DLD1 (cell line): Measurements from ENCODE around the gene MPP3.

ENCODE experiments used
- in situ Hi-C: cut with HindIII; loops from 2 replicates; pipeline ENCODE4 v1.10.0; 2017; ENCODE audit warnings: low sequenced_read_pairs

Gene MPP3

GRCh38 chr17:43778337-43779144, 54.4 kb downstream of the MPP3 start, which contains the start of gene DUSP3:
Gene DUSP3, minus strand, starts transcription at chr17:43778977. Its CDS starts 53 bp downstream, at chr17:43778924.
- in situ Hi-C loops, result no loop called here

DNA sequence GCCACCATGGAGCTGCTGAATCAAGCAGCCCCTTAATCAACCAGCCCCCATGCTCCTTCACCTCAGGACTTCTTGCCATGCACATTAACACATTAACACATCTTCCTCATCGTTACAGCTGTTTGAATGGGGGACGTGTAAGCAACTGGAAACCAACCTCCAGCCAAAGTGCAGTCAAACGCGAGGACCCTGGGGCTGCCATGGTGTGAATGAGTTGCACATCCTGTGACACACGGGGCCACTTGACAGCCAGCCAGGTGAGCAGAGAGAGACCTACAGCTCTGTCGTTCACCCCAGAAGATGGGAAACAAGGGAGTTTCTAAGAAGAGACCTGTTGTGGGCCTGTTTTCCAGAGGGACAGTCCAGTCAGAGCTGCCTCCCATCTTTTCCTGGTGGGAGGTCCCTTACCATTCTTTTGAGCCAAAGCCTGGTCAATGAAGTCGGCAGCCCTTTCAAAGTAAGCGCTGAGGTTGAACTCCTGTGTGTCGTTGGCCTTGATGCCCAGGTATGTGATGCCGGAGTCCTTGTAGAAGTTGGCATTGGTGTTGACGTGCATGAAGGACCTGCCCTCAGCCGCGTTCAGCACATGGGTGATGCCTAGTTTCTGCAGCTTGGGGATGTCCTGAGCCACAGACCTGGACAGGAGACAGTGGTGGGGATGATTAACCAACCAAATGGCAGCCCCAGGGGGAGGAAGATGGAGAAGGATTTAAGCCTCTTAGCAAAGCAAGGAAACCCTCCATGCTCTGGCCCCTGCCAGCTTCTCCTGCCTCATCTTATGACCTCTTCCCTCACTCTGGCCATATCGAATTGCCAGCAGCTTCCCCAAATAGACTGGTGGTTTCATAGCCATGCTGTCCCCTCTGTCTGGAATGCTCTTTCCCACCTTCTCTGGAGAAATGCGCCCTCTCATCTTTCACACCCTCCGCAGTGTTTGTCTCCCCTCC, 58.4 kb downstream of the MPP3 start:
- in situ Hi-C loops, result no loop called here

- in situ Hi-C loops, result no loop called here
Observed at GRCh38 chr17:43772877-43773648, 59.9 kb downstream of the MPP3 start.

DNA sequence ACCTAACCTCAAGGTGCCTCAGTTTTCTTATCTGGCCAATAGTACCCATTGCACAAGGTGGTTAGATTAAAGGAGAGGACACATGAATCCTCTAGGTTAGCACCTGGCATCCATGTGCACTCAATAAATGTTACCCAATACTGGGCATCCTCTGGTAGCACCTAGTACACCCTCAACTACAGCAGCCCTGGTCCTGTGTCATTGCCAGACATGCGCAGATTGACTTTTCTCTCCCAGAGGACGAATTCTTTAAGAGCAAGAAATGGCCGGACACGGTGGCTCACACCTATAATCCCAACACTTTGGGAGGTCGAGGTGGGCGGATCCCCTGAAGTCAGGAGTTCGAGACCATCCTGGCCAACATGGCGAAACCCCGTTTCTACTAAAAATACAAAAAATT, 61.5 kb downstream of the MPP3 start:
- in situ Hi-C loops, result no loop called here

DNA sequence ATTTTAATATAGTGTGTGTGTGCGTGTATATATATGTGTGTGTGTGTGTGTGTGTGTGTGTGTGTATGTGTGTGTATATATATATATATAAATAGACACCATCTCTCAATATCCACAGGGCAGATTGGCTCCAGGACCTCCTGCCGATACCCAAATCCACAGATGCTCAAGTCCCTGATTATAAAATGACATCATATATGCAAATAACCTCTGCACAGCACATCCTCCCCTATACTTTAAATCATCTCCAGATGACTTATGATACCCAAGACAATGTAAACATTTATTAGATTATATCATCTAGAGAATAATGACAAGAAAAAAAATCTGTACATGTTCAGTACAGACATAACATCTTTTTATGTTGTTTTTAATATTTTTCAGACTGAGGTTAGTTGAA, 62.0 kb downstream of the MPP3 start:
- in situ Hi-C loops, result no loop called here

DNA sequence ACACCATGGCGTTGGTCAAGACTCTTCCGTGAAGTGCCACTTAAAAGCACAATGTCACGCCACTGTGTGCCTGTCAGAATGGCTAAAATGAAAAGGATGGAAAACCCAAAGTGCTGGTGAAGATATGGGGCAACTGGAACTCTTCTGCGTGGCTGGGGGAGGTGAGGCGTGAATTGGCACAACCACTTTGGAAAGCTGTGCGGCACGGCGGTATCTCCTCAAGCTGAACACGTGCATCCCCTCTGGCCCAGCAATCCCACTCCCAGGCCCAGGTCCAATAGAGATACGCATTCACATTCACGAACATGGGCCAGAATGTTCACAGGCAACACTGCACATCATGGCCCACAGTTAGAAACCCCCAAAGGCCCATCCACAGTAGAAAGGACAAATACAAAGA, 63.1 kb downstream of the MPP3 start:
- in situ Hi-C loops, result loop anchor here (5.0 kb wide), 1 partner anchor 68 kb away; no protein-coding TSS in a partner anchor

DNA sequence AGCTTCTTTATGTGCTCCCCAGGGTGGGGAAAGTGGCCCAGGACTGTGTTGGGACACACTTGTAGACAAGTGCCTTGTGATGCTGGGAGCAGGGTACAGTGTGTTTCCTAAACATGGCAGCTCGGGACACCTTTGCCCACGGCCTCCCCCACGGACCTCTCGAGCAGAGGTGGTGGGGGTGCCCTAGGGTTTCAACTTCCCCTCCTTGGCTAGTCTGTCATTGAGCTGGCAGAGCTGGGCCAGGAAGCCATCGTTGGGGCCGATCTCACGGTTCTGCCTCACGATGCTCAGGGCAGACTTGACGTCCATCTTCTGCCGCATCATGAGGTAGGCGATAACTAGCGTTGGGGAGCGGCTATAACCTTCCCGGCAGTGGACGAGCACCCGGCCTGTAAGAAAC, 63.5 kb downstream of the MPP3 start:
- in situ Hi-C loops, result loop anchor here (5.0 kb wide), 1 partner anchor 67 kb away; no protein-coding TSS in a partner anchor

DNA sequence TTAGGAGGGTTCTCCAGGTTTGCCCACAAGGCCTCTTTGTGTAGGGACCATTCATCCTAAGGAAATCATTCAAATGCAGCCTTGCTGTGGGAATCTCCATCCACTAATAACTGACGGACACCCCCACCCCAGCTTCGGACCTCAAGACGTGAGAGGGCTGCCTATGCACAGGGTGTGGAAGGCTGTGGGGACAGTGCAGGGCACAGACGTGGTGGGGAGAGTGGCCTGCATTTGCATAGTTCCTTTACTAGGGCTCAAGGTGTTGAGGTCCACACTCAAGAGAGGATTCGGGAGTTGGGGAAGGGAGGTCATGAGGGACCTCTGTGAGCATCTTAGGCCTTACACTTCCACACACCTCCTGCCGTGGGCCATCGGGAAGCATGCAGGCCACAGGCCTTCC, 64.0 kb downstream of the MPP3 start:
- in situ Hi-C loops, result loop anchor here (5.0 kb wide), 1 partner anchor 67 kb away; no protein-coding TSS in a partner anchor

- in situ Hi-C loops, result loop anchor here (5.0 kb wide), 1 partner anchor 66 kb away; no protein-coding TSS in a partner anchor
Observed at GRCh38 chr17:43768382-43768781, 64.6 kb downstream of the MPP3 start.

GRCh38 chr17:43767713-43768059, 65.3 kb downstream of the MPP3 start:
- in situ Hi-C loops, result loop anchor here (5.0 kb wide), 1 partner anchor 65 kb away; no protein-coding TSS in a partner anchor

GRCh38 chr17:43767053-43767712, 65.8 kb downstream of the MPP3 start:
- in situ Hi-C loops, result loop anchor here (5.0 kb wide), 1 partner anchor 65 kb away; no protein-coding TSS in a partner anchor

DNA sequence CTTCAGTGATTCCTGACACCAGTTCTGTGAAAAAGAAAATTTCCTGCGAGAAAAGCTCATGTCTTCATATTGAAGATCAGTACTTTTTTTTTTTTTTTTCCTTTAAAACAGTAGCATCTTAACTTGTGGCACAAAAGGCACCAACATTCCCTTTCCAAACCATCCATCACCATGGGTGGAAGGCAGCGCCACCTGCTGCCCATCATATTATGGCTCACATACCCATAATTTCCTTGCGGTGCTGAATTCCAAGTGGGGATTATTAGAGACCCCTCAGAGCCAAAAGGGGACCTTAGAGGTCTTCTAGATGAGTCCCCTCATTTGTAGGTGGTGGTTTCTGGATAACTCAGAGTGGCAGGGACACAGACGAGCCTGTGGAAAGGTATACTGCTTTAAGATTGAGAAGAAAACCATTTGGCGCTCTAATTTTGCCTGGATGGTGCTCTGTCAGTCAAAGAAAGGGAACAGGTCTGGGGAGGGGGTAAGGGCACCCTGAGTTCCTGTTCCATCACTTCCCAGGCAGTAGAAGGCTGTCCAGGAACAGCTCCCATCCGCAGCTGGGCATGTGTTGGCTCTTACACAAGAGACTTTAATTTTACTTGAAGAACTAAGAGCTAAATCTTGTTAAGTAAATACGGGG, 66.4 kb downstream of the MPP3 start:
- in situ Hi-C loops, result loop anchor here (5.0 kb wide), 1 partner anchor 64 kb away; no protein-coding TSS in a partner anchor

DNA sequence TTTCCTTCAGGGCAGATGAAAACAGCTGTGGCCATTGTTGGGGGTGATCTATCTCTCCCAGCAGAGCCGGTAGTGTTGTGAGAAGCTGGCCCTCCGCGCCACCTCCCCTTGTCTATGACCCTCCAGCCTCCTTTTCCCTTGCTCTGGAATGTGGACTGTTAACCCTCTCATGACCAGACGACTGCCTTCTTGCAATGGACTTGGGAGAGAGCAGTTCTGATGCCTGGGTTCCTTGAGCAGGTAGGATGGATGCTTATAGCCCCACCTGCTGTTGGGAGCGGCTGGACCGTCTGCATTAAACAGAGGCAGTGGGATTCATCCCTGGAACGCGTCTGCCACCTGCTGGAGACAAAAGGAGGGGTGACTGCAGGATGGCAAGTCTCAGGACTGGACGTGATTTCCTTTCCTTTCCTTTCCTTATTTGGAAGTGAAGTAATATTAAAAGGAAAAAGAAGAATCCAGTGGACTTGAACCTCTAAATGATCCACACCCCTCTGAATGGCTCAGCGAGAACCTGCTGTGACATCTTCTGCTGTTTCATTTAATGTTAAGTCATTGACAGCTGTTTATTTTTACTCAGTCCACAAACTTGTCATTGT, 72.6 kb downstream of the MPP3 start:
- in situ Hi-C loops, result no loop called here

DNA sequence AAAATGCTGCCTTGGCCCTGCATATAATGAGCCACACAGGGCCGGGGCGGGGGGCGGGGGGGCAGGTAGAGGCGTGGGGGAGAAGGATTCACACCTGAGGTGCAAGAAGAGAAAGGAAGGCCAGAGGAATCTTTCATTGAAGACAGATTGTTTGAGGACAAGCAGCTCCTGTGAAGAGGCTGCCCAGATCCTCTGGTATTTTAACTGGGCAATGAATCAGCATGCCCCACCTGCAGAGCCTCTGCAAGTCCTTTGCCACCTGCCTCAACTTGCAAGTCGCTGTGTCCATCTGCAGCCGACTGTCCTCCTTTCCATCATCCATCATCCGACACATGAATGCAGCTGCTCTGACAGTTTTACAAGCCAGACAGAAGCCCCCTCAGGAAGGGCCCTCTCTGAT, 73.1 kb downstream of the MPP3 start:
- in situ Hi-C loops, result loop anchor here (10.0 kb wide), 1 partner anchor 175 kb away; no protein-coding TSS in a partner anchor

DNA sequence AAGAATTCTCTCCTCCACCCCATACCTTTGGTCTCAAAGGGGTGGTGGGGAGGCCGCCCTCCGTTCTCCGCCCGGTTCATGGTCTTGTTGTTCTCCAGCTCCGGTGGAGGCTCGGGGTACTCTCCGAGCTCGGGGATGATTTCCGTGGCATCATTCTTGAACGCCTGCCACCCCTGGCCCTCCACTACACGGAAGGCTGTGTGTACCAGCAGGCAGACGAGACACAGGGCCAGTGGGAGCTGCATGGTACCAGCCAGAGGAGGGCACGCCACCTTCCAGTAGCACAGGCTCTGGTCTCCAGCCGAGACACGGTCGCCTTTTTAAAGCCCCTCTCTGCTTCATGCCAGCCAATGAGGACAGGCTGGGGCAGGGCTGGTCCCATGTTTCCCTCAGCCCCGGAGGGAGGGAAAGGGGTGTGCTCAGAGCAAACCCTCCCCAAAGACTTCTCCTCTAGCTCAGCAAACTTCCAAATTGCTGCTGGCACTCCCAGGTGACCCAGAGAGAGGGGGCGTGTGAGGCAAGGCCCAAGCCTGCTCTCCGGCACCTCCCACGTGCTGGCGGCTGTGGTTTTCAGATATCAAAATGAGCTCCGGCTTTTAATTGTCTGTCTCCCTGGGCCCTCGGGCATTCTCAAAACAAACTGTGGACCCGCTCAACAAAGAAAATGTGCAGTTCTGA, 74.3 kb downstream of the MPP3 start, which contains the start of gene SOST:
TSS of gene SOST (minus strand) at position 295 of the 678 bp plus-strand sequence. CDS start at position 245, 50 bp downstream.
- in situ Hi-C loops, result loop anchor here (10.0 kb wide), 1 partner anchor 174 kb away; no protein-coding TSS in a partner anchor

GRCh38 chr17:43758086-43758485, 74.9 kb downstream of the MPP3 start:
- in situ Hi-C loops, result loop anchor here (10.0 kb wide), 1 partner anchor 173 kb away; no protein-coding TSS in a partner anchor

DNA sequence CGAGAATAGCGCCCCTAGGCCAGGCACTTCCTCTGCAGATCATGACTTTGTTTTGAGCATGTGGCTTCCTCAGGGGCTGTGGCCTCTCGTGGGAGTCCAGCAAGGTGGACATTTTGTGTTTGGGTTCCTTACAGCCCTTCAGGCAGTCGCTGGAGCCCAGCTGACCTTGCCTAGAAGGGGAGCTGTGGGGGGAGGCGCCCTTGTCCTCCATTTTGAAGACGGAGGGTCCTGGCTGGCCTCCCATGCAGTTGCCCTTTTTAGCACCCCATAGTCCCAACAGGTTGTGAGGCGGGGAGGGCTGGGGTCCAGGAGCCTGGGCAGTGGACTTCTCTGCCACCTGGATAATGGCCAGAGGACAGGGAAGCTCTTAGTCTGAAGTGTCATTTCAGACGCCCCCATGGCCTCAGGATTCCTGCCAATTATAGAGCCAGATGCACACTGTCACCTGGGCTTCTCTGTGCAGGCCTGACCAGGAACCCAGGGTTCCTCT, 75.7 kb downstream of the MPP3 start:
- in situ Hi-C loops, result loop anchor here (10.0 kb wide), 1 partner anchor 172 kb away; no protein-coding TSS in a partner anchor

DNA sequence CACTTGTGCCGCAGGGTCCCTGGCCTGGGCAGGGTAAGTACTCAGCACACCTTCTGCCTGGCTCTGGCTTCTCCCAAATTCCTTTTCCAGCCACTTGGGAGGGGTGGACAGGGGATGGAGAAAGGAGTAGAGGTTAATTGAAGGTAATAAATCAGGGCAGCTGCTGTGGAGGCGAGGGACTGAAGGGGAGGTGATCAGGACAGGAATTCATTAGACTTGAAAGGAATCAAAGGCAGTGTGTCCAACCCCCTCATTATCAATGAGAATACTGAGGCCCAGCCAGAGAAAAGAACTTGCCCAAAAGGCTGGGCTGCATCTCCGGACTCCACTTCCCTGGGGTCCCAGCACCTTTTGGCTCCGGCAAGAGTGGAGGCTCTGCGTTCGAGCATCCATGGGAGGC, 76.7 kb downstream of the MPP3 start:
- in situ Hi-C loops, result loop anchor here (10.0 kb wide), 1 partner anchor 171 kb away; no protein-coding TSS in a partner anchor
